COLO829 (cell line): ENCODE results near the gene SIRT4.
A peak's percentile ranks its signal among the peaks of the same experiment; 100 is the strongest.
"Not testable (repeated sequence)": the region's sequence is repeated elsewhere in the genome, so short reads cannot be mapped to it uniquely, and the experiment has no call there.

Experiments used
- DNase-seq: peaks from one replicate; pipeline ENCODE4 v3.0.0; 2012; ENCODE audit warnings: low spot score

Gene SIRT4, protein sequence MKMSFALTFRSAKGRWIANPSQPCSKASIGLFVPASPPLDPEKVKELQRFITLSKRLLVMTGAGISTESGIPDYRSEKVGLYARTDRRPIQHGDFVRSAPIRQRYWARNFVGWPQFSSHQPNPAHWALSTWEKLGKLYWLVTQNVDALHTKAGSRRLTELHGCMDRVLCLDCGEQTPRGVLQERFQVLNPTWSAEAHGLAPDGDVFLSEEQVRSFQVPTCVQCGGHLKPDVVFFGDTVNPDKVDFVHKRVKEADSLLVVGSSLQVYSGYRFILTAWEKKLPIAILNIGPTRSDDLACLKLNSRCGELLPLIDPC

DNA sequence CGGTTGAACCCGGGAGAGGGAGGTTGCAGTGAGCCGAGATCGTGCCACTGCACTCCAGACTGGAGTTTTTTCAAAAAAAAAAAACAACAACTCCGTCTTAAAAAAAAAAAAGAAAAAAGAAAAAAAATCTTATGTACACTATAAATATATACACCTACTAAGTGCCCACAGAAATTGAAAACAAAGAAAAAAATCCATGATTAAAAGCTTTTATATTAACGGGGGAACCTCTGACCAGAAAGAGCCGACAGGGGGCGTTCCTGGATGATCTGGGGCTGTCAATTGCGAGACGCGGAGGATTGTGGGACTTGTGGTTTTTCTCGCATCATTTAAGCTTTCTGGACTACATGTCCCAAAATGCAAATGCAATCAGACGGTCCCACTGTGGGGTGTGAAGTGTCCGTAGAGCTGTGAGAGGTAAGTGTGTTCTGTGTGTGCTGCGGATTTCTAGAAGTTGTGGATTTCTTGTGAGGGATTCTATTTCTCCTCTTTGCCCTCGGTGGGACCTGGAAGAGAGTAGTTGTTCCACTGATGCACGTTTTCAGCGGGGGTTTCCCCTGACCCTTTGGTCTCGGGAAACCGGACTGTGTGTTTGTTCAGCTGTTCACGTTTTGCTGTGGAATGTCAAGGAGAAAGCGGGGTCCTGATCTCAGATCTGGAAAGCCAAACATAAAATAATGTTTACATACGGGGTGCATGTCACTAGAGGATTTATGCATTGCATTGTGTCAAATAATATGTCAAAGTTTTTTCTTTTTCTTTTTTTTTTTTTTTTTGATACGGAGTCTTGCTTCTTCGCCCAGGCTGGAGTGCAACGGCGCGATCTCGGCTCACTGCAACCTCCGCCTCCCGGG, at the start of gene SIRT4:
Gene SIRT4, plus strand, starts transcription at position 360 of the 854 bp plus-strand sequence. CDS start 1,241 bp downstream, outside the sequence.
- peak; percentile 97 for DNase-seq

DNA sequence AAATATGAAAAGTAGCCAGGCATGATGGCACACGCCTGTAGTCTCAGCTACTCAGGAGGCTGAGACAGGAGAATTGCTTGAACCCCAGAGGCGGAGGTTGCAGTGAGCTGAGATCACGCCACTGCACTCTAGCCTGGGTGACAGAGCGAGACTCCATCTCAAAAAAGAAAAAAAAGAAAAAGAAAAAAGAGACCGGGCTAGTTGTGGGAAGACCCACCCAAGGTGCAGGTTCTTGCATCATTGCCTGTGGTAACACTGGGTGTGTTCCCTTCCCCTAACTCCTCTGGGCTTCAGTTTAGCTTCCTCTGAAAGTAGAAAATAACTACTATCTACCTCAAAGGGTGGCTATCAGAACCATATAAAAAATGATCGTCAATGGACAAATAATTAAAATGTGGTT, 48.8 kb upstream of the SIRT4 start:
- DNase-seq = not testable (repeated sequence)

DNA sequence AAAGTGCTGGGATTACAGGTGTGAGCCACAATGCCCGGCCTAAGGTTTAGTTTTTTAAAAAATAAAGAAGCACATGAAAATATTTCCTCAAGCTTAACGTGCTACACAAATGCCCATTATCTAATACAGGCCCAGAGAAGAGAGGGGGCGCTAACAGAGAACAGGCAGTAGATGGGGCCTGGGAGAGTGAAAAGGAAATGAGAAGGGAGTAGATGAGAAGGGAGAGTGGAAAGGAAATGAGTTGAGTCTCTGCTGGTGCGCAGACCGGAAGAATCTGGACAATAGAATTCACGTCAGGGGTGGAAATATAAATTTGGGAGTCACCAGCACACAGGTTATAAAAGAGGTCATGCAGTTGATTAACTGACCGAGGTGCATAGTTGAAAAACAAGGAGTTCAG, 47.3 kb upstream of the SIRT4 start:
- DNase-seq = no peak

DNA sequence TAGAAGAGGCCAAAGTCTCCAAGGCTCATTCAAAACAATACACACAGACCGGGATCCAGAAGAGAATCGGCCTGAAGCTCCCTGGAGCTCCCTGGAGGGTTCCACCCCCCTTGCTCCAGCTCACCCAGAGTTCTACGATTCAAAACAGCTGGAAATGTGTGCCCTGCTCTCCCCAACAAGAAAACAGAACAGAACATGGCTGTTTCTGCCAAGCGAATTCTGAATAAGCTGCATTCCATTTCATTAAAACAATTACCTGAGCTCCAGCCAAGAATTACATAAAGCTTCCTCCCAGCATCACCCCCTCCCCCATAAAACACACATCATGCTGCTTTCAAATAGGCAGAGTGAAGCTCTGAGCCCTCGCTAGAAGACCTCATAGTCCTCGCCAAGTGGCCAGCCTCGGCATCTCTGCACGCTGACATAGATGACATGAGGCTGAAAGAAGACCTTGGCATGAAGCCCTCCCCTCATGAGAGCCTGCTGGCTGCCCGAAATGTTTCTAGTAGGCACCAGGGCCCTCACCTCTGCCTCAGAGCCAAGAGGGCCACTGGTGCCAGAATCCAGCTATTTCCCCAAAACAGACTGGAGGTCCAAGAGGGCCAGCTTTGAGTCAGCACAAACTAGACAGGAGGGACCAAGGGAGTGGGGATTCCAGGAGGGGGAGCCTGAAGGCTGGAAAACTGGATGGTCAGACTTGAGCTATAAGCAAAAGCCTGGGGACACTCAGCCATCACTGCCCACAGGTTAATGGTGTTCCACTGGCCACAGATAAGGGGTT, 44.9 kb upstream of the SIRT4 start:
- no peak for DNase-seq

DNA sequence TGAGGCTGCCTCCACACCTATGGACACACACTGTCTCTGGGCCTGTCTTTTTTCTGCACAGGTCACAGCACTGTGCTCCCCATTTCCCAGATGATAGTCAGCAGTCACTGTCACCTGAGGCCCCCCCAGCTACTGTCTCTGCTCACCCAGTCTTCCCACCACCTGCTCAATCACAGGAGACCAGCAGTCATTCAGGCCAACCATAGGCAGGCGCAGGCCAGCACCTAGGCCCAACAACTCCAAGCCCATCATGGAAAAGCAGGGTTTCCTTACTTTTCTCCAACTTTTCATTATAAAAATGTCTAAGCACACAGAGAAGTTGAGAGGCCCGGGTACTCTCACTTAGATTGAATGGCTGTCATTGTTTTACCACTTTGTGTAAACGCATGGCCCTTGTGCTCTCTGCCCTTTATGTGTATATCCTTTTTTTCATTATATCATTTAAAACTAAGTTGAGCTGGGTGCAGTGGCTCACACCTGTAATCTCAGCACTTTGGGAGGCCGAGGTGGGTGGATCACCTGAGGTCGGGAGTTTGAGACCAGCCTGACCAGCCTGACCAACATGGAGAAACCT, 43.7 kb upstream of the SIRT4 start:
- no peak for DNase-seq

DNA sequence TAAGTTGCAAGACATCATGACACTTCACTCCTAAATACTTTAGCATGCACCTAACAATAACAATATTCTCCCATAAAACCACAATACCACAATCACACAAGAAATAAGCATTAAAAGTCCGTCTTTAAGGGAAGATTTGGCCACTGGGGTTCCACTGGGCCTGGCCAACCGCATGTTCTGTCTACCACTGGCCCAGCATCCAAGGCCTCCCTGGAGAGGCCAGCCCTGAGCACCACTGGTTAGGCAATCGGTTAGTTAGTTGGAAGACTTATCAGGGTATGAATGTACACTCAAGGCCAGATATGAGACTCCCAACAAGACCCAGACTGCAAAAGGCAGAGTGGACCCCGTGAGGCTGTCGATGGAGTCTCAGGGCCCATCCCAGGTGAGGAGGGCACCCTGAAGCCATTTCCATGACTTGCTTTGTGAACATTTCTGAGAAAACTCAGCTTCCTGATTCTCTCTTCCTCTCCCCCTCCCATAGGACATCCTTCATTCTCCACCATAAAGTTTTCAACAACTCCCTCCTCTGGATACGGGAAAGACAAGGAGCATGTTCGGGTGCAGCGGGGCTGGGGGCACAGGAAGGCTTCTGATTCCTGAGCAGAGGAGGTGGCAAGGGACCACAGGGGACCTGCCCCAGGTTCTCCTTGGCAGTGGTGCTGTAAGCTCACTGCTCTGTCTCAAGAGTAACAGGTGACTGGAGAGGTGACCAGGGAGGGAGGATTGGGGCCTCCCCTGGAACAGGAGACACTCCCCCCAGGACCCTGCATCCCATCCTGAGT, 42.5 kb upstream of the SIRT4 start:
- DNase-seq = no peak

DNA sequence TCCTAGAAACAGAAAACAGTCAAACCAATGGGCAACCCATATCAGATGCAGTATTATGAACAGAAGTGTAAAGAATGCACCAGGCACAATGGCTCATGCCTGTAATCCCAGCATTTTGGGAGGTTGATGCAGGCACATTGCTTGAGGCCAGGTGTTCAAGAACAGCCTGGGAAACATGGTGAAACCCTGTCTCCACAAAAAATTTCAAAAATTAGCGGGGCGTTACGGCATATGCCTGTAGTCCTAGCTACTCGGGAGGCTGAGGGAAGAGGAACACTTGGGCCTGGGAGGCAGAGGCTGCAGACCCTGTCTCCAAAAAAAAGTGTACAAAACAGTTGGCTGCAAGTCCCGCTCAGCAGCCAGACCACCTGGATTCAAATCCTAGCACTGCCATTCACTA, 41.5 kb upstream of the SIRT4 start:
- DNase-seq = no peak

DNA sequence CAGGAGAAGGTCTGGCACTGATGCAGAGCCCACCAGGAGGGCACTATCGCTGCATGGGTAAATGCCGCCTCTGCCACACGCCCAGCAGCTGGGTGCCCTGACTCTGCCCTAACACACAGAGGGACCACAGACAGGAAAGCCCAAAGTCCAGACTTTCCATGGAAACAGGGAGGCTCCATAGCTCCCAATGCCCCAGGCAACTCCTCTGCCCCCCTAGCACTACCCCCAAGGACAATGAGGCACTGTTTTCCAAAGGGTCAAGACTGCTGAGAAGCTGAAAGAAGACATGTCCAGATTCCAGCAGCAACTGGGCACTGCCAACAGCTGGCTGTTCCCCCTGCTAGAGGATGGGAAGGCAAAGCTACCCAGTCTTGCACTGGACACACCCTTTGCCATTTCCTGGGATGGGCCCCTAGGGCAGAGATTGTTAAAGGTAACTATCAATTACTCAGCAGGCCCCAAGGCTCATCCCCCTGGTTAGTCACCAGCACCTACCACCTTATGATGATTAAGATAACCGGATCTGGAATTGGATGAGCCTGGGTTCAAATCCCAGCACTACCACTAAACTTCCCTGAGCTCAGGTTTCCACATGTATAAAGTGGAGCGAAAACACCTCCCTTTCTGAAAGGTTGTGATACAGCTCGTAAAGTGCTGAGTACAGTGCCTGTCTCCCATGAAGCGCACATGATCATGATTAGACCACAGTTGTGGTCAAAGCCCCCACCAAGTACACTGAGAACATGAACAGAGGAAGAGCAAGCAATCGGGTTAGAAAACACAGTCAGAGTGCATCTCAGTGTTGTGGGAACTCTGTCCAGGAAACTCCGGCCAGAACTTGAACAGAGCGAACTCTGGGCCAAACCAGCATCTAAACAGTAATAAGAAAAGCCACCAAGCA, 39.9 kb upstream of the SIRT4 start:
- DNase-seq = peak; percentile 82

DNA sequence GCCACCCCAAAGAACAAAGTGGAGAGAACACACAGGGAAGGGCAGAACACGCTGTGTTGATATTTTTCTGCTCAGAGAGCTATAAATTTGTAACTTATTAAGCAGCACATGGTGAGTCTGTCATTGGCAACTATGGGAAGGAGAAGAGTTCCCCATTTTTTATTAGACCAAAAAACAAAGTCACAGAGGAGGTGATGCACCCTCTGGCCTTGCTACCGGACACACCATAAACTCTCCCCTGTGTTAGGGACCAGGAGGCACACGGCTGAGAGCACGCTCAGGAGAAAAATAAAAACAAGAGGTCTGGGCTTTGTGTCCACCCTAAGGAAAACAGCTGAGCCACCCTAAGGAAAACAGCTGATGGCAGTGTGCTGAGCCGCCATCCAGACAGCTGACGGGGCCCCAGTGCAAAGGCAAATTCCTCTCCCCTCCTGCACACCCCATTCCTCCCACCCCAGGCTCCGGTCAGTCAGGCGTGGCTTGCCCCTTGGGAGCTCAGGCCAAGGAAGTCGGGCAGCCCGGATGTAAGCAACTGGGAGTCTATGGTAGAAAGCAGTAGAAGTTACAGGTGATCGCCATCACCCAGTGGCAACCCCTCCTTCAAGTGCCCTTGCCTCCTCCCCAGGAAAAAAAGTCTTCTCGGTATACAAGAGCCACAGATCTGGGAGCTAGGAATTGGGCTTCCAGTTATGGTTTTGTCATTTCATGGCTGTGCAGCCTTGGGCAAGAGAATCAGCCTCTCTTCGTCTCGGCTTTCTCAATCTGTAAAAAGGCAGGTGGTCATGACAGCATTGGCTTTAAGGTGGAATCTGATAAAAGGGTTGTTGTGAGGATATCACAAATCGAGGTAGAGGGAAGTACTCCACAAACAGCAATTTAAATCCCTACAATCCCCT, 39.0 kb upstream of the SIRT4 start:
- DNase-seq = no peak

DNA sequence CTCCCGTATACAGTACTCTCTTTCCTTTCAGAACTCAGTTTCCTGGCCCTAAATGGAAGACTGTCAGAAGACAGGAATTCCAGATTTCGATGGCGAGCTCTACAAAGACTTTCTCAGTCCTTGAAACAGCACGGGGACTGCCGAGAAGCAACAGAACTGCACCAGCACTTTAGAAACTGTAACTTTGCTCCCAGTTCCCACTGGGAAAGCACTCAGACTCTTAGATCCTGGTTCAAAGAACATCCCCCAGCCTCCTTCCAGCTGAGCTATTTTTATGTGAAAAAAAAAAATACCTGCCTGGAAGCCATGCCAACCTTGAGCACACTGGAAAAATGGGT, 38.4 kb upstream of the SIRT4 start:
- DNase-seq = no peak

DNA sequence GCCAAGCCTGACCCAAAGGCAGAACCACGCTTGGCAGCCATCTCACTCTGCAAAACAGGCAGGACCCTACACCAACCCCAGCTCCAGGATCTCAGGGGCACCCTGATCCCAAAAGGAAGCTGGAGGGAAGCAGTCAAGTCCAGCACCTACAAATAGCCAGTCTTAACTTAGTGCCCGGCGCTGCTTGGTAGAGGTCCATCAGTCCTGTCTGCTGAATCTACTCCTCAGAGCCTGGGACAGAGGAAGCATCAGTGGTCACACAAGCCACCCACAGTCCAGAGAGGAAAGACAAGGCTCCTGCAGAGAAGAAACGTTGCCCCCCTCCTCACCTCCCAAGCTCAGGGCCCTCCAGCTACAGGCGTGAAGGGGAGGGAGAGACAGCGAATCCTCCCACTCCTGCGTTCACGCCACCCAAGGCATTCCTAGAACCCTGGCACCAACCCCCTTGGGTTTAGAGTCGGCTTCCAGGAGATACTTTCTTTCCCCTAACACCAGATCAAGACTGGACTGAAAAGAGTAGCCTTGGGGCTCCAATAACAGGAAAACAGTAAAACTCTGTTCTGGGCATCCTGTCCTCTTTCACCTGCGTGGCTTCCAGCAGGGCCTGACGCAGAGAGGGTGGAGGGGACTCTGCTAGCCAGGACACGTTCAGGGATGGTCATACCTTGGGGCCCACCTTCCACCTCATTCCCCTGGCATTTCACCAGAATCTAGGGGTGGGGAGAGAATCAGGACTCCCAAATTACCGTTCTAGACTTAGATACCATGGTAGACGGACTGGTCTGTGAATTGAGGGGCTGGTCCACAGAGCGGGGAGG, 37.8 kb upstream of the SIRT4 start:
- DNase-seq = no peak

DNA sequence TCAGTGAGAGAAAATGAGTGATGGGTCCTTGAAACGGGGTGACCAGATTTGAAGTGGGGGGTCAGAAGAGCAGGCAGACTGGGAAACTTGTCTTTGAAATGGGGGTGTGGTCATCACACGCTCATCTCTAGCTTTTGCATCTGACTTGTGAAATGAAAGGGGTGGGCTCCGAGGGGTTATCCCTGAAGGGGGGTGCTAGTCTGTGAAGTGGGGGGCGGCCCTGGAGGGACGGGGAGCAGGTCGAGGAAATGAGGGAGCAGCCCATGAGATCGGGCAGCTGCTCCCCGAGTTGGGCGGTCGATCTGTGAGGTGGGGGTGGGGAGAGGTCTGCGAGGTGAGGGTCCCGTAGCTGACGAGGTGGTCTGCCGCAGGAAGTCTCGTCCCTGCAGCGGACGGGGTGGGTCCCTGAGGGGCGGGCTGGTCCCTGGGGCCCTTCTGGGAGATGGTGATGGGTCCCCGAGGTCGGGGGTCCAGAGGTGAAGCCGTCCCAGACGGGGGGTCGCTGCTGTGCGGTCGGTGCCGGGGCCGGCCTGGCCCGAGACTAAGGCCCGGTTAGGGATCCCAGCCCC, 37.1 kb upstream of the SIRT4 start:
- DNase-seq = no peak

DNA sequence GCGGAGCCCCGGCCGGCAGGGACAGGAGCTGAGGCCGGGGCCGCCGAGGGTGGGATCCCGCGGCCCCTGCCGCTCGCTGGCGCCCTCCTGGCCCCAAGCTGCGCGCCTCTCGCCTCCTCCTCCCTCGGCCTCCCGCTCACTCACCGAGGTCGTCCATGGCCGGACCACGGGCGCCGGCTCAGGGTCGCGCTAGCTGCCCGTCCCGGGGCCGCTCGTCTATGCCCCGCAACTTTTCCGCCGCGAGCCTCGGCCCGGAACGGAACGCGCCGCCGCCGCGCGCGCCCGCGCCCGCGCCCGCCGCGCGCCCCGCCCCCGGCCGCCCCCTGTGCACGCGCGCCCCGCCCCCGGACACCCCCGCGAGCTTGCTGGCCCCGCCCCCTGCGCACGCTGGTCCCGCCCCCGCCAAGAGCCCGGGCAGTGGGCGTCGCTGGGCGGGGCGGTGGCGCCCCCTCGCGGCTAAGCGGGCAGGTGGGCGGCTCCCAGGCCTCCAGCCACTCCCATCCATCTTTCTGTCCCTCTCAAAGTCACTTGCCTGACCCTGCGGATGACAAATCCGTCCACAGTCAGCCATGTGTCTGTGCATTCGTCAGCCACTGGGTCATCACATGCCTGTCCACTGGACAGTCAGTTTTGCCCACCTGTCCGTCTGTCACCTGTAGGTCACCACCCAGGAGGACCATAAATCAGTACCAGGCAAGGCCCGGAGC, 36.5 kb upstream of the SIRT4 start, which contains the start of gene PXN:
Gene PXN, minus strand, starts transcription at position 258 of the 707 bp plus-strand sequence. Its CDS starts 101 bp downstream, at position 157.
- DNase-seq = peak; percentile 75

DNA sequence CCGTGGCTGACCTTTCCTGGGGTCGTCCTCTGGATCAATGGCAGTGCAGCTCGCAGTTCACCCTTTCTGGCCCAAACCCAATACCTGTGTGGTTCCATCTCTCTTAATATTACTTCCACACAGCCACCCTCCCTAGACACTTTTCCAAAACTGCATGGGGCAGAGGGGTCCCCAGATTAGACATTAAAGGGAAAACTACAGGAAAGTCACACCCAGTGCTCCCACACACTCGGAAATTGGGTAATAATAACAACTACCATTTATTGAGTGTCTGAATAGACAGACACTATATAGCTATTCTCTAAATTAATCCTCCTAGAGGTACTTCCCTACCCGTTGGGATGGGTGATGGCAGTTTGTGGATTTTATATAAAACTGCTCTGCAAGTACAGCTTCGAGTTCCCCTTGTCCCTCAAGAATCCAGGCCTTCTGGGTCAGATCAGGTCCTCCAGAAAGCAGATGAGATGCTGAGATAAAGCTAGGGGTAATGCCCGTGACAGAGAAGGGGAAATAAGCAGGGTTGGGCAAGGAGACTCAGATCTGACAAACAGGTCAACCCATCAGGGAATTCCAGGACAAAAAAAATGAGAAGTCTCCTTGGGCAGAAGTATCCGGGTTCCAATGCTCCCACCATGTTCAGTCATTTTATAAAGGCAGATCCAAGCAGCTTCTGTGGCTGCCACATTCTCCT, 35.8 kb upstream of the SIRT4 start:
- no peak for DNase-seq

DNA sequence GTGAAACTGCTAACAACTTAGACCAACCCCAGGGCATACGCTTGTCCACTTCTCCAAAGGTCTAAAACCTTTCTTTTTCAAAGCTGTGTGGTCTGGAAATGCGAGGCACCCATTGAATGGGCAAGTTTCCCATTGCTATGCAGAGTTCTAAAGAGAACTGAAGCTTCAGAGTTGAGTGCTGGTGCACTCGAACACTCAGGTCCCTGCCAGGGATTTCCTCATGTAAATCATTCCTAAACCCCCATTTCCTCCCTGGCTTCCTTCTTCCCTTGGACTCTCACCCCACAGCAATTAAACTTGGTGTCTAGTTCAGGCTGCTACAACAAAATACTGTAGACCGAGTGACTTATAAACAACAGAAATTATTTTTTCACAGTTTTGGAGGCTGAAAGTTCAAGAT, 34.4 kb upstream of the SIRT4 start:
- DNase-seq = no peak

DNA sequence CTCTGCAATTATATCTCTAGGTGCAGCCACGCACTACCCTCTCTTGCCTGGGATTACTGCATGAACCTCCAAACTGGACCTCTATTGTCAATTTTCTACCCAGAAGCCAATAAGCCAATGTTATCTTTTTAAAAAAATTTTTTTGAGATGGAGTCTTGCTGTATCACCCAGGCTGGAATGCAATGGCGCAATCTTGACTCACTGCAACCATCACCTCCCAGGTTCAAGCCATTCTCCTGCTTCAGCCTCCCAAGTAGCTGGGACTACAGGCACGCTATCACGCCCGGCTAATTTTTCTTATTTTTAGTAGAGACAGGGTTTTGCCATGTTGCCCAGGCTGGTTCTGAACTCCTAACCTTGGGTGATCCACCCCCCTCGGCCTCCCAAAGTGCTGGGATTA, 25.4 kb upstream of the SIRT4 start:
- DNase-seq = no peak
